CD4-positive, alpha-beta memory T cell (primary cell): Measurements from ENCODE around the gene CD69. TPM values are rescaled to one million over a fixed set of nuclear protein-coding genes. Genes with fewer than 3 reads are reported as not detected.
A peak's percentile ranks its signal among the peaks of the same experiment; 100 is the strongest.
"Not testable (repeated sequence)": the region's sequence is repeated elsewhere in the genome, so short reads cannot be mapped to it uniquely, and the experiment has no call there.

Experiments
- CTCF ChIA-PET: fragments of 350-600 bp; sonication (Branson Sonifier 250); formaldehyde crosslinking; loops from one replicate; lab custom pipeline; 2021; ENCODE audit warnings: inconsistent platforms; ENCODE audit not compliant: partially characterized antibody; lab: Charles Lee
- POLR2A ChIA-PET: fragments of 350-600 bp; sonication (Branson Sonifier 250); formaldehyde crosslinking; loops from one replicate; lab custom pipeline; 2021; ENCODE audit not compliant: partially characterized antibody; lab: Charles Lee
- DNase-seq, 5 donors: peaks; one replicate each; pipeline versions ENCODE4 v3.0.0 to v3.0.0-alpha.2; 2020 to 2022; ENCODE audit warnings: mixed read lengths in 1 of 5
- H3K27ac ChIP-seq: one replicate; pipeline ENCODE4 v1.7.0; 2013; ENCODE audit warnings: low read depth, low read length
- H3K27me3 ChIP-seq: 2 replicates; pipeline ENCODE4 v1.7.0; 2013; ENCODE audit warnings: mild to moderate bottlenecking, low read length, moderate library complexity; ENCODE audit not compliant: insufficient read depth
- H3K36me3 ChIP-seq: 2 replicates; pipeline ENCODE4 v1.7.0; 2013; ENCODE audit warnings: mild to moderate bottlenecking, low read length, moderate library complexity; ENCODE audit not compliant: insufficient read depth
- H3K4me1 ChIP-seq: 2 replicates; pipeline ENCODE4 v1.7.0; 2013; ENCODE audit warnings: mild to moderate bottlenecking, low read length, moderate library complexity; ENCODE audit not compliant: insufficient read depth
- H3K4me3 ChIP-seq, 2 donors: one replicate each; pipeline ENCODE4 v1.7.0; 2013; ENCODE audit warnings: low read length in 2 of 2, mild to moderate bottlenecking in 1 of 2
- H3K9me3 ChIP-seq, 2 donors: one replicate each; pipeline ENCODE4 v1.7.0; 2013; ENCODE audit warnings: low read length in 2 of 2, control low read depth in 1 of 2; ENCODE audit not compliant: control insufficient read depth in 1 of 2
- H3K27ac Mint-ChIP-seq, 7 donors: one replicate each; pipeline ENCODE4 v1.8.0; 2020 to 2021; ENCODE audit warnings: mixed read lengths in 7 of 7, mild to moderate bottlenecking in 6 of 7, inconsistent platforms in 3 of 7, moderate library complexity in 3 of 7
- H3K27me3 Mint-ChIP-seq, 2 donors: one replicate each; pipeline ENCODE4 v1.8.0; 2020 to 2021; ENCODE audit warnings: mixed read lengths in 2 of 2
- H3K36me3 Mint-ChIP-seq, 2 donors: one replicate each; pipeline ENCODE4 v1.8.0; 2020 to 2021; ENCODE audit warnings: mixed read lengths in 2 of 2, inconsistent platforms in 1 of 2, mild to moderate bottlenecking in 1 of 2
- H3K4me1 Mint-ChIP-seq, 4 donors: one replicate each; pipeline ENCODE4 v1.8.0; 2020 to 2021; ENCODE audit warnings: mixed read lengths in 4 of 4, mild to moderate bottlenecking in 1 of 4
- H3K4me3 Mint-ChIP-seq, 8 donors: one replicate each; pipeline ENCODE4 v1.8.0; 2020 to 2021; ENCODE audit warnings: mixed read lengths in 8 of 8, mild to moderate bottlenecking in 7 of 8, moderate library complexity in 6 of 8, inconsistent platforms in 3 of 8
- H3K9me3 Mint-ChIP-seq, 8 donors: one replicate each; pipeline ENCODE4 v1.8.0; 2020 to 2021; ENCODE audit warnings: mixed read lengths in 8 of 8, mild to moderate bottlenecking in 5 of 8, inconsistent platforms in 3 of 8, moderate library complexity in 1 of 8
- intact Hi-C: fragments of 100-400 bp; cut with micrococcal nuclease; formaldehyde crosslinking; loops from one replicate; pipeline ENCODE4 v1.15.1; 2023
- polyA plus RNA-seq, 2 donors: library from polyadenylated mRNA; unstranded; fragments of 300-500 nt; fragmentation: Illumina TruSeq; gene quantifications; one replicate each; pipeline ENCODE4 v1.2.3, GENCODE V29; 2021
- total RNA-seq, 2 experiments: library from RNA; stranded (reverse); gene quantifications; one replicate each; pipeline ENCODE4 v1.2.3, GENCODE V29; 2021

CD69 gene
- total and polyA plus RNA-seq, 4 experiments from 2014 or later, result 31.0 to 1,121 (median 90.3) TPM

DNA sequence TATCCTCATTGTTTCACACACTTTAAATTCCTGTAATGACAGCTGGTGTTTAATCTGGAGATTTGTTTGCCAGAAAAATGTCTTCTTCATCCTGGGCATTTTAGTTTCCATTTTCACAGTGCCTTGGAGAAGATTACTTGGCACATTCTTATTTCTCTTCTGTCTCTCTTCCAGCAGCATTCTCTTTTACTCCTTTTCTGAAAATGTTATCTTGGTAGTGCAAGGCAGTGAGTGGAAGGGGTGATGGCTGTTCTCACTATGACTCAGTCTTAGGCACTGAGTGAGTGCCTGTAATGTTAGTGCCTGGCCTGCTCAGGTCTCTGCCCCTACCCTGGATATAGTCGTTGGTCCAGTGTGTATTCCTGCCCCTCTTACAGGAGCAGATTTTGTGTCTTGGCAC is 40.9 kb downstream of the CD69 start:
- H3K4me1 ChIP-seq, result no peaks in the 10 kb centered on the region
- no peak overlapping the region for H3K27ac Mint-ChIP-seq
- H3K36me3 Mint-ChIP-seq, result peaks cover 0 to 3% of the 10 kb centered on the region in 2 donors
- H3K9me3 Mint-ChIP-seq, result no peaks in the 10 kb centered on the region
- H3K4me3 Mint-ChIP-seq, result no peak overlapping the region
- POLR2A ChIA-PET, result no interaction called here
- peaks cover 0 to 4% of the 10 kb centered on the region in 2 donors for H3K27me3 Mint-ChIP-seq
- no peak overlapping the region for H3K27ac ChIP-seq
- DNase-seq, result no peak
- H3K9me3 ChIP-seq, result no peaks in the 10 kb centered on the region
- H3K36me3 ChIP-seq, result no peaks in the 10 kb centered on the region
- no peaks in the 10 kb centered on the region for H3K27me3 ChIP-seq
- CTCF ChIA-PET, result no interaction called here
- no peak overlapping the region for H3K4me3 ChIP-seq
- intact Hi-C loops, result no loop called here
- peaks cover 0 to 16% (median 4%) of the 10 kb centered on the region in 4 donors for H3K4me1 Mint-ChIP-seq

DNA sequence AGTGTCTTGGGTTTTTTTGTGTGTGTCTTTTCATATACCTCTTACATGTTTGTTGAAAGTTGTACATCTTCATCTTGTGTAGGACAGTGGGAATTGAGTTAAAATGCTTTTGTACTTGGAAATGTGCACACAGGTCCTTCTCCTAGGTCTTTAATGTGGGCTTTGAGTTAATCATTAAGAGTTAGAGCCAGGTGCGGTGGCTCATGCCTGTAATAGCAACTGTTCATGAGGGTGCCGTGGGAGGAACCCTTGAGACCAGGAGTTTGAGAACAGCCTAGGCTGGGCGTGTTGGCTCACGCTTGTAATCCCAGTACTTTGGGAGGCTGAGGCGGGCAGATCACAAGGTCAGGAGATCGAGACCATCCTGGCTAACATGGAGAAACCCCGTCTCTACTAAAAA is 41.7 kb downstream of the CD69 start:
- H3K27me3 ChIP-seq, result no peaks in the 10 kb centered on the region
- intact Hi-C loops, result no loop called here
- peaks cover 0 to 4% of the 10 kb centered on the region in 2 donors for H3K27me3 Mint-ChIP-seq
- H3K4me1 ChIP-seq, result no peaks in the 10 kb centered on the region
- no peak overlapping the region for H3K27ac ChIP-seq
- H3K4me3 Mint-ChIP-seq, result no peak overlapping the region
- H3K9me3 Mint-ChIP-seq, result no peaks in the 10 kb centered on the region
- no peaks in the 10 kb centered on the region for H3K36me3 ChIP-seq
- H3K4me3 ChIP-seq, result no peak overlapping the region
- ChIA-PET CTCF (interaction anchor here (0.9 to 3.2 kb wide), 2 partner anchors 11 to 80 kb away, joined by 3 to 26 read pairs; no protein-coding TSS in a partner anchor), POLR2A (interaction anchor here (1.8 kb wide), 1 partner anchor 11 kb away, joined by 5 read pairs; no protein-coding TSS in a partner anchor)
- DNase-seq, result no peak
- peaks cover 0 to 14% (median 4%) of the 10 kb centered on the region in 4 donors for H3K4me1 Mint-ChIP-seq
- peak overlapping the region in 1 of 7 donors; percentile 37 for H3K27ac Mint-ChIP-seq
- H3K36me3 Mint-ChIP-seq, result peaks cover 0 to 3% of the 10 kb centered on the region in 2 donors
- no peaks in the 10 kb centered on the region for H3K9me3 ChIP-seq

GRCh38 chr12:9717070-9717925 is 43.4 kb downstream of the CD69 start:
- H3K4me3 Mint-ChIP-seq, result no peak overlapping the region
- Histone ChIP-seq H3K4me1 (no peaks in the 10 kb centered on the region), H3K9me3 (no peaks in the 10 kb centered on the region), H3K4me3 (no peak overlapping the region), H3K36me3 (no peaks in the 10 kb centered on the region), H3K27ac (no peak overlapping the region), H3K27me3 (no peaks in the 10 kb centered on the region)
- peak overlapping the region in 1 of 7 donors; percentile 3 for H3K27ac Mint-ChIP-seq
- peaks cover 0 to 1% of the 10 kb centered on the region in 2 donors for H3K27me3 Mint-ChIP-seq
- ChIA-PET POLR2A (interaction anchor here (0.7 to 1.8 kb wide), 4 partner anchors 9 to 96 kb away, joined by 3 to 5 read pairs (median 4); no protein-coding TSS in a partner anchor), CTCF (interaction anchor here (1.1 to 3.2 kb wide), 5 partner anchors 9 to 386 kb away, joined by 3 to 26 read pairs (median 4); no protein-coding TSS in a partner anchor)
- intact Hi-C loops, result no loop called here
- no peaks in the 10 kb centered on the region for H3K36me3 Mint-ChIP-seq
- no peak for DNase-seq
- peaks cover 0 to 12% (median 4%) of the 10 kb centered on the region in 4 donors for H3K4me1 Mint-ChIP-seq
- no peaks in the 10 kb centered on the region for H3K9me3 Mint-ChIP-seq

GRCh38 chr12:9713032-9713558 is 47.6 kb downstream of the CD69 start:
- Mint-ChIP-seq H3K4me1 (peaks cover 14 to 27% (median 19%) of the 10 kb centered on the region in 4 donors), H3K27ac (peak overlapping the region in 1 of 7 donors; percentile 31)
- H3K4me1 ChIP-seq, H3K36me3 ChIP-seq, intact Hi-C loops, DNase-seq, H3K4me3 ChIP-seq, H3K36me3 Mint-ChIP-seq, H3K27ac ChIP-seq, H3K4me3 Mint-ChIP-seq, H3K27me3 ChIP-seq, H3K9me3 Mint-ChIP-seq, H3K27me3 Mint-ChIP-seq, H3K9me3 ChIP-seq: not testable (repeated sequence)
- POLR2A ChIA-PET, result interaction anchor here (1.2 to 3.0 kb wide), 2 partner anchors 29 to 79 kb away, joined by 3 to 15 read pairs; no protein-coding TSS in a partner anchor
- CTCF ChIA-PET, result interaction anchor here (1.5 kb wide), 1 partner anchor 96 kb away, joined by 3 read pairs; no protein-coding TSS in a partner anchor

GRCh38 chr12:9711664-9712063 is 49.0 kb downstream of the CD69 start:
- no peak for DNase-seq
- Histone ChIP-seq H3K4me1 (peaks cover 23% of the 10 kb centered on the region), H3K27me3 (no peaks in the 10 kb centered on the region), H3K4me3 (no peak overlapping the region), H3K9me3 (no peaks in the 10 kb centered on the region), H3K36me3 (no peaks in the 10 kb centered on the region), H3K27ac (no peak overlapping the region)
- Mint-ChIP-seq H3K4me1 (peaks cover 25 to 41% (median 31%) of the 10 kb centered on the region in 4 donors), H3K4me3 (no peak overlapping the region), H3K36me3 (peaks cover 0 to 2% of the 10 kb centered on the region in 2 donors), H3K9me3 (peaks cover 0 to 2% (median 0%) of the 10 kb centered on the region in 8 donors), H3K27me3 (no peaks in the 10 kb centered on the region), H3K27ac (peak overlapping the region in 3 of 7 donors; percentile 26 to 52 (median 36))
- ChIA-PET CTCF (interaction anchor here (1.0 to 9.7 kb wide), 7 partner anchors 12 to 244 kb away, joined by 3 to 234 read pairs (median 4); no protein-coding TSS in a partner anchor), POLR2A (interaction anchor here (0.8 to 3.0 kb wide), 8 partner anchors 8 to 78 kb away, joined by 3 to 15 read pairs (median 4); no protein-coding TSS in a partner anchor)
- intact Hi-C loops, result no loop called here

DNA sequence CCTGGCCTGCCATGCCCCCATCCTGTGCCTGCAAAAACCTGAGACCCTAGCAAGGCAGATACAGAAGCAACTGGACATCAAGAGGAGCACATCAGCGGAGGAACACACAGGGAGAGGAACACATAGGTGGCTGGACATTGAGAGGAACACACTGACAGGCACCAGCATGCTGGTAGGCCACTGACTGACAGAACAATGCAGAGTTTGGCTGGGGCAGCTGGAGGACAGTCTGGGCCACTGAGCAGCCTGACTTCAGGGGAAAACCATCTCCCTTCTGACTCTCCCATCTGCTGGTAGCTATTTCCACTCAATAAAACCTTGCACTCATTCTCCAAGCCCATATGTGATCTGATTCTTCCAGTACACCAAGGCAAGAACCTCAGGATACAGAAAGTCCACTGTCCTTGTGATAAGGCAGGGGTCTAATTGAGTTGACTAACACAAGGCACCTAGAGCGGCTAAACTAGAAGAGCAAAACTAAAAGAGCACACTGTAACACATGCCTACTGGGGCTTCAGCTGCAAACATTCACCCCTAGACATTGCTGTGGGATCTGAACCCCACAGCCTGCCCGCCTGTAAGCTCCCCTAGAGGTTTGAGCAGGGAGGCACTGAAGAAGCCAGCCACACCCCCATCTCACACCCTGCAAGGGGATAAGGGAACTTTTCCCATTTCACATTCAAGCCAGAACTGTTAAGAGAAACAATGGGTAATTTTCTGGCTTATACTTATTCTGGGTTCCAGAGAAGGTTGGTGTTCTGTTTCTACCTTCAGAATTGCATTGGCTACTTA is 49.9 kb downstream of the CD69 start:
- ChIA-PET POLR2A (interaction anchor here (0.8 to 3.0 kb wide), 7 partner anchors 17 to 77 kb away, joined by 3 to 15 read pairs (median 4); no protein-coding TSS in a partner anchor), CTCF (interaction anchor here (0.7 to 9.7 kb wide), 9 partner anchors 9 to 243 kb away, joined by 3 to 234 read pairs (median 4); no protein-coding TSS in a partner anchor)
- H3K27me3 Mint-ChIP-seq, result no peaks in the 10 kb centered on the region
- intact Hi-C loops, result no loop called here
- peaks cover 0 to 6% (median 2%) of the 10 kb centered on the region in 8 donors for H3K9me3 Mint-ChIP-seq
- H3K4me1 Mint-ChIP-seq, result peaks cover 34 to 44% (median 38%) of the 10 kb centered on the region in 4 donors
- no peaks in the 10 kb centered on the region for H3K27me3 ChIP-seq
- no peak for DNase-seq
- H3K9me3 ChIP-seq, result no peaks in the 10 kb centered on the region
- H3K4me3 ChIP-seq, result no peak overlapping the region
- H3K4me1 ChIP-seq, result peaks cover 31% of the 10 kb centered on the region
- H3K27ac Mint-ChIP-seq, result peak overlapping the region; percentile 18 to 78 (median 63)
- no peaks in the 10 kb centered on the region for H3K36me3 ChIP-seq
- peaks cover 5 to 9% of the 10 kb centered on the region in 2 donors for H3K36me3 Mint-ChIP-seq
- H3K27ac ChIP-seq, result no peak overlapping the region
- H3K4me3 Mint-ChIP-seq, result no peak overlapping the region
